HG02798 (cell line): Measurements from ENCODE around the gene PER3.

ENCODE experiments used
- ATAC-seq: cut with Tn5 transposase; IDR thresholded peaks from one replicate; pipeline ENCODE4 v1.9.1; 2021; ENCODE audit warnings: mild to moderate bottlenecking; ENCODE audit not compliant: unreplicated experiment, poor library complexity

Gene PER3

GRCh38 chr1:7865978-7866377 lies 81.9 kb downstream of the PER3 start:
- no peak for ATAC-seq

DNA sequence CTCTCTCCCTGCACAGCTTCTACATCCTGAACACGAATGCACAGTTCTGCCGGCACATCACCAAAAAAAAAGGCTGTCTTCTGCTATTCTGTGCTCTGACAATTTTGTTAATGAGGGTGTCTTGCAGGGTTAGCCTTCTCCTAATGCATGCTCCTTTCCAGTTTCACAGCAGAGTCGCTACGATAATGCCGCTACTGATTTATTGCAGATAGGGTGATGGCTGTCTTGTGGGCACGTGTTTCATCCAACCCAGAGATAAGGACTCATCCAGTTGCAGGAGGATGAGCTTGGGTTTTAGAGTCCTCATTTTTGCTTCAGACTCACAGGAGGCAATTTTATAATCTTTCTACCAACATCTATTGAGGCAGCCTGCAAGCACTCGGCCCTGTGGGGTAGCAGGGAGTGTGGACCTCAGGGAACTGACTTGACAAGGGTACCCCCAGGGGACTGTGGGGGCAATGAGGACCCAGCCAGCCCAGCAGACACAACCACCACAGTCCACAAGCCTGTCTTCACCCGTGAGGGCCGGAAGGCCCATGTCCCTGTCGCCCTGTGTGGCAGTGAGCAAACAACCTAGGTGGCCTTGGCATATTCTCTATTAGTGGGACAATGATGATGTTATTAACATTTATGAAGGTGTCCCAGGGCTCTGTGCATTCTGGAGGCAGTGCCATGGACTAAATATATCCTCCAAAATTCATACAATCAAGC lies 84.1 kb downstream of the PER3 start:
- ATAC-seq: no peak

DNA sequence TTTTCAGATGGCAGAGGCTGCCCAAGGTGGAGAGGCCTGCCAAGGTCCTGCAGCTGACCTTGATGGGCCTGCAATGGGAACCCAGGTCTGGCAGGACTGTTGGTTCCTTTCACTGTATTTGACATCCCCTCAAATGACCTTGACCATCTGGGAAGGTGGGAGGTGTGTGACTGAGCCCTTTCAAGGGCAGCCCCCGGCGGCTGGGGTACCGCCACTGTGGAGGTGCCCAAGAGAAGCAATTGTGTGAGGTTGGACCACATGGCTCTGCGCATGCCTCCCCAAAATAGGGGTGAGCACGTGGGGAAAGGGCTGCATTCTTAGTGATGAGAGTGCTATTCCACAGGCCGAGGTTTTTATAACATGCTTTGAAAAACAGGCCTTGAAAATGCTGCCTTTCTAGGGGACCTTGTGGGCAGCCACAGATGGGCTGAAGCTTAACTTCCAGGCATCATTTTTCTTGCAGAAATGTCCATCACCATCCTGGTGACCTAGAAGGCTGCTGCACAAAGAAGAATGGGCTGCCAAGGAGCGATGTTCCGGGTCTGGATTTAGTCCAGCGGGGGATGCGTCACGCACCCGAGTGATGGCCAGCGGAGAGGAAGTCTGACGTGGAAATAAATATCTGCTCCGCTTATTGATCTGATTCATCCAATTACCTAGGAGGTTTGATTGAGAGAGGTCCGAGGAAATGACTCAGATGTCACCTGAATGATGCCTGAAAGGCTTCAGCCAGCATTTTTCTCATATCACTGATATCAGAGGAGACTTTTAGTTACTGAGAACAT lies 85.2 kb downstream of the PER3 start:
- no peak for ATAC-seq

- ATAC-seq: no peak
These were observed 87.0 kb downstream of the PER3 start for GRCh38 chr1:7871136-7871535.

DNA sequence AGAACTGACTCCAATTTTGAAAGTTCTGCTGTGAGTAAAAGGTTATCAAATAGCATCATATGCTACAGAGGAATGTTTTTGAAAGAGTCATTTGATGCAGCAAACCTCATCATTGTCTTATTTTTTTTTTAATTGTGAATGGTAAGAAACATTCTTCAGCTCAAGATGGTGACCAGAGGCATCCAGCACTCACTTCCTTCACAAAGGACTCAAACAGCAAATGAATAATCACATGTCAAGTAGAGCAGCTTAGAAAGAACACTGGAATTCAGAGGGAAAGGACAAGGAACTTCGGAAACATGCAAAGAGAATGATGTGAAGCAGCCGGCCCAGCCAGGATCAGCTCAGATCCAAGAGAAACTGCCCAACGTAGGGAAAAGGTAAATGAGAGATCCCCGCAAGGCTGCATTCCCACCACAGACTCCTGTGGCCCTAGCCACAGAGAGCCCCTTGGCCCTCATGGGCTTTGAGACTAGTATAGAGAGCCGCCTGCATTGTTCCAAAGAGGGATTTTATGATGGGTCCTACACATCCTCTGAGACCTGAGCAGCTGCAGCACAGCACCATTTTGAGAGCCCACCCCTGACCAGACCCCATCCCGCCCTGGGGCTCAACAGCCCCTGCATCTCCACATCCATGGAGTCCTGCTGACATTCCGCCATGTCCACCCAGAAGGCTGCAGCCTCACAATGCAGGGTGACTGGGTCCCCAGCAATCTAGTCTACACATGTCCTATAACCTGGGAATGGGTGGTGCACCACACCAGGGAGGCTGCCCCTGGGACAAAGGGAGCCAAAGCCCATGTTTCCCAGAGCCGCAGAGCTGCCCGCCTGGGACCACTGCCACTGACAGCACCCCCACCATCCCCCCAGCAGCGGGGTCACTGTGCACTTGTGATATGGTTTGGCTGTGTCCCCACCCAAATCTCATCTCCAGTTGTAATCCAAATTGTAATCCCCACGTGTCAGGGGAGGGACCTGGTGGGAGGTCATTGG lies 90.0 kb downstream of the PER3 start:
- no peak for ATAC-seq

DNA sequence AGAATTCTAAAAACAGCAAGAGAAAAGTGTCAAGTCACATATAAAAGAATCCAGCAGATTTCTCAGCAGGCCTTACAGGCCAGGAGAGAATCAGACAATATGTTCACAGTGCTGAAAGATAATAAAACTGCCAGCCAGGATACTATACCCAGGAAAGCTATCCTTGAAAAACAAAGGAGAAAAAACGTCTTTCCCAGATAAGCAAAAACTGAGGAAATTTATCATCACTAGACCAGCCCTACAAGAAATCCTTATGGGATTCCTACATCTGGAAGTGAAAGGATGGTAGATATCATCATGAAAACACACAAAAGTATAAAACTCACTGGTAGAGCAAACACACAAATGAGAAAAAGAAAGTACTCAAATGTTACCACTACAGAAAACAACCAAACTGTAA lies 93.9 kb downstream of the PER3 start:
- ATAC-seq: no peak

DNA sequence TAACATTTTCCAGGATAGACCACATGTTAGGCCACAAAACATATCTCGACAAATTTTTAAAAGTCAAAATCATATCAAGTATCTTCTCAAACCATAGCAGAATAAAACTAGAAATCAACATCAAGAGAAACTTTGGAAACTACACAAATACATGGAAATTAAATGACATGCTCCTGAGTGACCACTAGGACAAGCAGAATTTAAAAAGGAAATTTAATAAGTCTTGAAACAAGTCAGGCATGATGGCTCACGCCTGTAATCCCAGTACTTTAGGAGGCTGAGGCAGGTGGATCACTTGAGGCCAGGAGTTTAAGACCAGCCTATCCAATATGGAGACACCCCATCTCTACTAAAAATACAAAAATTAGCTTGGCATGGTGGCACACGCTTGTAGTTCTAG lies 95.1 kb downstream of the PER3 start:
- ATAC-seq: no peak

DNA sequence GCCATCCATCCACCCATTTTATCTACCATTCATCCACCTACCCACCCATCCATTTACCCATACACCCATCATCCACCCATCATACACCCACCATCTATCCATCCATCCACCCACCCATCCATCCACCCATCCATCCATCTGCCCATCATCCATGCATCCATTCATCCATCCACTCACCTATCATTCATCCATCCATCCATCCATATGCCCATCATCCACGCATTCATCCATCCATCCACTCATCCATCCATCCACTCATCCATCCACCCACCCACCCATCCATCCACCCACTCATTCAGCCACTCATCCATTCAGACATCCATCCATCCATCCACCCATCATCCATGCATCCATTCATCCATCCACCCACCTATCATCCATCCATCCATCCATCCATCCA lies 100.7 kb downstream of the PER3 start:
- no peak for ATAC-seq

DNA sequence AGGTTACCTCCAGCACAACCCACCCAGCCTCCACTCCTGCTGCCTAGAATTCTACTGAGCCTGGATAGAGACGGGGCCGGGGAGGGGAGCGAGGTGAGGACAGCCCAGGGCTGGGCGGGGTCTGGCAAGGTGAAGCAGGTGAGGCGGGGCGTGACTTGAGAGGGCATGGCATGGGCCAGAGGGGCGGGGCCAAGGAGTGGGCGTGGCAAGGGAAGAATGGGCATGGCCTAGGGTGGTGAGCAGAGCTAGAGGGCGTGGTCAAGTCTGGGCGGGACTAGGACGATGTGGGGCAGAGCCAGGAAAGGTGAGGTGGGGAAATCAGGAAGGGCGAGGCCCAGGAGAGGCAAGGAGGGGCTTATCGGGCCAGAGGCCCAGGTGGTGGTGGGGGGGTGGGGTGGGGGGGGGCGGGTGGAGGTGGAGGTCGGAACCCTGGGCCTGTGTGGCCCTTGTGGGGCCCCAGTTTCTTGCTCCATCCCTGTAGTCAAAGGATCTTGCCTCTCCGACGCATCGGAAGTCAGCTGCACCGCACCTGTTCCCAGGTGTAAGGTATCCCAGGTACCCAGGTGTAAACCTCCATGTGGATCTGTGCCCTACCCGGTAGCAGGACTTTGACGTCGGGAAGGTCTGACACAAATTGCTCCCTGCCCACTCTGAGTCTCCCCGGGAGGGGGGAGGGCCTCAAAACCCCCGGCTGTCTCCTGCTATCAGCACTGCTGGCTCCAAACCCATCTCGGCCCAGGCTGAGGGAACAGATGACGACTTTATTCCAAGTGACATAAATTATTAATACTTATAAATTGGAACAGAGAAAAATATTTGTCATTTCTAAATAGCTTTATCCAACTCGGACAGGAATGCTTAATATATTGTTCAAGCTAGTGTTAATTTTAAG lies 101.7 kb downstream of the PER3 start:
- no peak for ATAC-seq

GRCh38 chr1:7886405-7886745 lies 102.3 kb downstream of the PER3 start:
- no peak for ATAC-seq

DNA sequence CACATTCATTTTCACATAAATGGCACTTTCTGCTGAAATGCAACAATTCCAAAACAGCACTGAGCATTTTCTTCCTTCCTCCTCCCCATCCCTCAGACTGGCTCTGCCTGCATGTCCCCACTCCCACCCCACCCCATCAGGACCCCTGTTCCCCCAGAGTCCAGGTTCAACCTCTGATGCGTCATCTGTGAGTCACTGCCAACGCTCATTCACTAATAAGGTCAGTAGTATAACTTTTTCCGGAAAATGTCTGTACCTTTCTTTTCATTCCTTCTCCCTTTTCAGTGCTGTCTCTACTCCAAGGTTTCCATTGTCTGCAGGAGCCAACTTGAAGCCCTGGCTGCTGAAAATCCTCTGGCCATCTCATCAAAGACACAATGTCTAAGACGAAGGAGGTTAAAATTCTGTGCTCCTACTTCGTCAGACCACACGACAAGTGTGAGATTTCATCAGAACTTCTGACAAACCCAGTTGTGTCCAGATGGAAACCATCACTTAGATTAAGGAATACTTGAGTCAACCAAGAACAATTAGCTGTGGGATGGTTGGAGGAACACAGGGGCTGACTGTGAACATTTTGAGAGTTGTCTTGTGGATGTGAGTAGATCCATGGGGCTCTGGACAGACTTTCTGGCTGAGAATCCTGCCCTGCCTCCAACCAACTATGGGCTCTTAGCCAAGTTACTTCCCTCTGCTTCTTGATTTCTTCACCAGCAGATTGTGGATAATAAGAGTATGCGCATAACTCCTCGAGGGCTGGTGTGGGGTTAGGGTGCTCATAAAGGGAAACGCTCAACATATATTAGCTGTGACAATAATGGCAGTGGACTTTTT lies 104.4 kb downstream of the PER3 start:
- ATAC-seq: no peak

GRCh38 chr1:7890853-7891252 lies 106.8 kb downstream of the PER3 start:
- no peak for ATAC-seq

DNA sequence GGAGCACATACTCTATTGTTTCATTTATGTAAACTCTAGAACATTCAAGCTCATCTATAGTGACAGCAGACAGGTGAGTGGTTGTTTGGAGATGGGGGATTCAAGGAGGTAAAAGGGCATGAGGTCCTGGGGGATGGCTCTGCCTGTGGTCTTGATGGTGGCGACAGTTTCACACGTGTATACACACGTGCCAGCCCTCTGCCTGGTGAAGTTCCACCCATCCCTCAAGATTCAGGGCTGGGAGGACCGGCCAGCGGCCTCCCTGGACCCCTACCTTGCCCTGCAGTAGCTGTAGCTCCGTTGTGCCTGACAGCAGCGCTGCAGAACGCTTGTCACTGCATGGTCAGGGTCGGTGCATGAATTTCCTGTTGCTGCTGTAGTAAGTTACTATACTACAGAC lies 107.7 kb downstream of the PER3 start:
- no peak for ATAC-seq

DNA sequence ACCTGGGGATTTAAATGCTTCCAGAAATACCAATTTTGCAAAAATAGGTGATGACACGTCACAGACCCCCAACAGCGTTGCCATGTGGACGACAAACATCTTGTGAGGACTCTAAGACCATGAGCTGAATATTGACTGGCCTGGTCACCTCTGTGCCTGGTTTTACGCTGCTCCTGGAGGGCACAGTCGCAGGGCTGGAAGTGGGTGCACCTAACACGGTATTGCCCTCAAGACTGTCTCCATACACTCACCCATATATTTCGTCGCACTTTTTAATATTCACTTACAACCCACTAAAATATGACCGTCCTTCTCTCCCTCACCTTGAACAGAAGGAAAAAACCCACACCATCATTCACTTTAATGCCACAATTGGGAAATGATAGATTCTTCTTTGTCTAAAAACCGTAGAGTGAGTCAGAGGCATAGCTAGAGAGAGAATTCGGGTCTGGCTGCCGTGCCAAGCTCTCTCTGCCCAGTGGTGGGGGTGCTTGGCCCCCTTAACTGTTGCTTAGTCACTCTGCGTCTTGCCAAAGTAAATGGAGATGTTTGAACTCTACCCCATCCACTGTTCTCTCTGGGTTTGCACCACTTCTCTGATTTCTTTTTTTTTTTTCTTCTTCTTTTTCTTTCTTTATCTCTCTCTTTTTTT lies 109.6 kb downstream of the PER3 start:
- no peak for ATAC-seq
